GM18519 (cell line): ENCODE data around the gene SH3TC1.

Experiments used
- ATAC-seq: cut with Tn5 transposase; IDR thresholded peaks from one replicate; pipeline ENCODE4 v1.9.1; 2021; ENCODE audit warnings: mild to moderate bottlenecking, moderate library complexity; ENCODE audit not compliant: unreplicated experiment, low FRiP score

SH3TC1 gene

GRCh38 chr4:8211737-8212581, 12.9 kb downstream of the SH3TC1 start:
- no peak for ATAC-seq

DNA sequence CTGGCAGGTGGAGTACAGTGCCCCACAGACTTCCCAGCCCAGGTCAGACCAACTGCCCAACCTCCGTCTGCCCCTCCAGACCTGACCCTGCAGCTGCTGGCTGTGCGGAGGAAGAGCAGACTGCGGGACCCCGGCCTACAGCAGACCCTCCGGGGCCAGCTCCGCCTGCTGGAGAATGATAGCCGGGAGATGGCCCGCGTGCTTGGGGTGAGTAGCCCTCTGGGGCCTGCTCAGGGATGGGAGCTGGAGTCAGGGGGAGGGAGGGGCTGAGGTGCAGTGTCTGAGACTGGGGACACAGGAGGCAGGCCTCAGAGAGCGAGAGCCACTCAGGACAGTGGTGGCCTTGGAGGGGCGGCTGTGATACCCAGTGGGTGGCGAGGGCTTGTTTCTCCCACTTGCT, 13.5 kb downstream of the SH3TC1 start:
- no peak for ATAC-seq

DNA sequence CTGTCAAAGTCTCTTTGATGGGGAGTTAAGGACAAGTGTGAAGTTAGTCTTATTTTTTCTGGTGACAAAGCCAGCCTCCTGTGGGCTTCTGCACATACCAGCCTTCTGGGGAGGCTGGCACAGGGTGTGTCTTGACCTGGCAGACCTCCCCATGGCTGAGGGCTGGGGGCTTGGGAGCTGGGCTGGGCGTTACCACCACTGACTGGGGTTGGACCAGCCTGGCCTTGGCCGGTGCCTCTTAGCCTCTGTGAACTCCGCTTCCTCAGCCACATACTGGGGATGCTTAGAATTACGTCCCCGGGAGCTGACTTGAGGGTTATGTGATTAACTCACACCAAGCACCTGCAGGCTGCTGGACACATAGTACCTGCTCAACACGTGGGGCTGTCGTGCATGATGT, 14.0 kb downstream of the SH3TC1 start:
- ATAC-seq: no peak

- ATAC-seq: no peak
These were observed 15.0 kb downstream of the SH3TC1 start for GRCh38 chr4:8214136-8214535.

DNA sequence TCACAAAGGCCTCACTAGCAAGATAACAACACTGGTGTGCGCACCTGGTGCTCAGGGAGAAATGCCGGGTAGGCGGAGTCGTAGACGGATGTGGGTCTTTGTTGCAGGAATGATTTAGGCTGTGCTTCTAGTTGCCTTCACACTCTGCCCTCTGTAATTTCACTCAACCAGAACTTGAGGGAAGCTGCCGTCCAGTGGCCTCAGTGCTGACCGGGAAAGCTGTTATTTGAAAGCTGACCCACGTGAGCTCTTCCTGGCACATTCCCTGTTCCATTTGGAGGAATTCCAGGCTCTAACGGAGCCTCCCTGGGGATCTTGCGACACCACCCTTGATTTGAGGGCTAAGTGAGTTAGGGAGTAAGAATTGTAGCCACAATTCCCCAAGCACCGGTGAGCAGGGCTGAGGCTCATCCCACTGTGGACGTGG, 15.9 kb downstream of the SH3TC1 start:
- ATAC-seq: no peak

DNA sequence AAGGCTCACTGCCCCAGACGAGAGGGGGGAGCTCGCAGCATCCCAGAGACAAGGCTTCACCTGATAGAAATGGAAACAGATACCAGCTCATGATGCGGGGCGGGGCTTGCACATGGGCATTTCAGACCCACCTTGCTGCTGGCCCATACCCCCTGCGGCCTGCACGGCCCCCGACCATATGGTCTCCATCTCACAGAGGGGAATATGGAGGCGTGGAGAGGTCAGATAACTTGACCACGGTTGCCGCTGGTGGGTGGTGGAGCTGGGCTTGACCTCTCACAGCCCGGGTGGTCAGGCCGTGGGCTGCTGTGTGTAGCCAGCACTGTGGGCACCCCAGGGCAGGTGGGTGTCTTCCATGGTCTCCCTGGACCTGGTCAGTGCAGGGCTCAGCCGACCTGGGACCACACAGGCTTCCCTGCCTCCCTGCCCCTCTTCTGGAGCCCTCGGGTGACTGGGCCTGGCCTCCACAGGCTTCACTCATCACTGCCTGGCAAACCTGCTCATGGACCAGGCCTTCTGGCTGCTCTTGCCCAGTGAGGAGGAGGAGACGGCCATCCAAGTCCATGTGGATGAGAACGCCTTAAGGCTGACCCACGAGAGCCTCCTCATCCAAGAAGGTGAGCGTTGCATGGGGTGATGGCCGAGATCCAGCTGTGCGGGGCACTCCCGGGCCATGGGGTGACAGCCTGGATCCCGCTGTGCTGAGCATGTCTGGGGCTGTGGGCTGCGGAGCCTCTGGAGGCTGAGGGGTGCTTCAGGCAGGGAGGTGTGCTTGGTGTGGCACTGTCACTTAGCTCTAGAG, 16.8 kb downstream of the SH3TC1 start:
- no peak for ATAC-seq

DNA sequence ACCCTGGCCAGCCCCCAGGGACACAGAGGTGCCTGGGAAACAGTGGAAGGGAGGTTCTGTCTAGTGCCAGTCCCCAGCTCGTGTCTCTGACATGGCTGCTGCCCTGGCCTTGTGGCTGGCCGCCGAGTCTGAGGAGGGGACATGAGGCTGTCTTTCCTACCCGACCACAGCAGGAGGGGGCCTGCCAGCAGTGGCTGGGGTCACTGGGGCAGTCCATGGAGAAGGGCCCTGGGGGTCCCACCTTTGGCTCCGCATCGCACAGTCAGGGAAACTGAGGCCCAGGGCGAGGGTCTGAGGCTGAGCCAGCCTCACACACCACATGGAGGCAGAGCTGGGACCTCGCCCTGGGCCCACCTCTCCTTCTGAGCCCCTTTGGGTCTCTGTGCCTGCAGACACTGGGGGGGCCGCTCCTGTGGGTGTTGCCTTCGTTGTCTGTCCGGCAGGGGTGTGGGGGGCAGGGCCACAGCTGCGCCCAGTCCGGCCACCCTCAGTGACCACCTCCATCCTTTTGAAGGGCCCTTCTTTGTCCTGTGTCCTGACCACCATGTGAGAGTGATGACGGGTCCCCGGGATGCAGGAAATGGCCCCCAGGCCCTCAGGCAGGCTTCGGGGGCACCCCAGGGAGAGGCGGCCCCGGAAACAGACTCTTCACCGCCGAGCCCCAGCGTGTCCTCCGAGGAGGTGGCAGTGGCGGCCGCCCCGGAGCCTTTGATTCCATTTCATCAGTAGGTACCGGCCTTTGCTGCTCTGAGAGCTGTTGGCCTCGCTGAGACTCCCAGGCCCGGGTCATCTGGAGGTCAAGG, 17.6 kb downstream of the SH3TC1 start:
- no peak for ATAC-seq

GRCh38 chr4:8217246-8217511, 18.1 kb downstream of the SH3TC1 start:
- no peak for ATAC-seq

DNA sequence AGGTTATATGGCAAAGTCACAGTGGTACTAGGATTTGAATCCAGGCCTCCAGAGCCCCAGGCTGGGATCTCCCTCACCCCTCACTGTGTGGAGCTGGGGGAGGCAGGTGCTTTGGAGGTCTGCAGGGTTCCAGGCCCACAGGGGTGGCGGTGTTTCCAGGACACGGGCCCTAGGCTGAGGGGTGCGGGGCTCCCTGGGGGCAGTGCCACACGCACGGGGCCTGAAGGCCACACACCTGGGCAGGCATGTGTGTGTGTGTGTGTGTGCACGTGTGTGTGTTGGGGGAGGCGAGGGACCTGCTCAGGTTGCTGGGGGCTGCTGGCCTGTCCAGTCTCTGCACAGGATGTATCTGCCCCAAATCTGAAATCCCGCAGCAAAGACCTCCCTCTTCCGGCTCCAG, 18.8 kb downstream of the SH3TC1 start:
- no peak for ATAC-seq

- ATAC-seq: no peak
These were observed 19.4 kb downstream of the SH3TC1 start for GRCh38 chr4:8218371-8219031.

DNA sequence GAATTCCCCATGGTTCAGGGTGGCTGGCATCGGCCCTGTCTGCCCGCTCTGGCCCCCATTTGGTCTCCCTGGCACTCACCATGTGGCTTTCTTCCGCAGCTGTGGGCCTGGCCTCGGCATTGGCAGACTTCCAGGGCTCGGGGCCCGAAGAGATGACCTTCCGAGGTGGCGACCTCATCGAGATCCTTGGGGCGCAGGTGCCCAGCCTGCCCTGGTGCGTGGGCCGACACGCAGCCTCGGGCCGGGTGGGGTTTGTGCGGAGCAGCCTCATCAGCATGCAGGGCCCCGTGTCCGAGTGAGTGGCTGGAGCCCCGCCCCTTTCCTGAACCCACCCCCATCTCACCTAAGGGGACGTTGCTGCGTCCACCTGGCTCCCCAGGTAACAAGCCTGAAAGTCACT, 20.1 kb downstream of the SH3TC1 start:
- no peak for ATAC-seq

DNA sequence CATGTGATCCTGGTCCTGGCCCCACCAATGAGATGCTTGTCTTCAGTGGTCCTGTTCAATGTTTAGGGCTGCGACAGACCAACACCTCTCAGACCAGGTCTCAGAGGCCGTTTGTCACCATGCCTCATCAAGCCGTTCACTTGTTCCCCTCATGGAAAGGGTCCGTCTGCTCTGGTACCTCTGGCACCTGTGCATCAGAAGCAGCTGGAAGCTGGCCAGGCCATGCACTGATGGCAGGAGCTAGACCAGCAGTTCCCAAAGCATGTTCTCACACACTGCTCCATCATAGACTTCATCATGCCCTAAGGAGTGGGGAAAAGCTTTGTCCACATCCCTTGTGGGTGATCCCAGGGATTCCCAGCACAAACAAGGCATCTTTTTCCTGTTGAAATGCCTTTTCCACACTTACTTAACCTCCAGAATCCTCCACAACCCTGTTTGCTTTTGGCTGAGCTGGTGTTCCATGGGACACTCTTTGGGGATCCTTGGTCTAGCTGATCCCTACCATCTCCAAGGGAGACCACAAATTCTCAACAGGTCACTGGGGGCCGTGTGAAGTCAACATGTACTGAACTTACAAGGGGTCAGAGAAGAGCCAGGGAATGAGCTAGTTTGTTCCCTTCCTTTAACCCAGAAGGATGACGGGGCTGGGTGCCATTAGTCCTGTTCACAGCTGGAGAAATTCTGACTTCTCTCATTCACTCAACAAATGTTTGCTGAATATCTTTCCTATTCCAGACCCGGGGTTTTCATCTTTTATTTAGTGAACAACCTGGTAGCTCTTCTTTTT, 21.8 kb downstream of the SH3TC1 start:
- no peak for ATAC-seq

- no peak for ATAC-seq
These were observed 22.4 kb downstream of the SH3TC1 start for GRCh38 chr4:8221476-8221875.

DNA sequence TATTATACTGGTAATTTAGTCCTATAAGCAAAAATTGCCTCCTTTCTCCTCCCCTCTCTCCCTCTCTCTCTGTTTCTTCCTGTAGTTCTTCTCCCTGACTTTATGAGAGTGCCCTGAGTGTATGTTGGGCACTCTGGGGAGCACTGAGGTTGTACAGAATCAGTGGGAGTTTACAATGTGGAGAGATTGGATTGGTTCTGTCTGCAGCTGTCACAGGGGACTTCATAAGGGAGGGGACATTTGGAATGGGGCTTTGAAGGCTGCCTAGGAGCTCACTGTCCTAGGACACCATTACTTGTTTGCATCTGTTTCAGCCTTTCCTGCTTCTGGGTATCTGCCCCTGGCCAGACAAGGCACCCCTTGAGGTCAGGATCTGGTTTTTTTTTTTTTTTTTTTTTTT, 22.9 kb downstream of the SH3TC1 start:
- no peak for ATAC-seq

GRCh38 chr4:8222609-8223388, 23.7 kb downstream of the SH3TC1 start:
- ATAC-seq: no peak

GRCh38 chr4:8224267-8224974, 25.3 kb downstream of the SH3TC1 start:
- ATAC-seq: no peak

- ATAC-seq: no peak
These were observed 26.0 kb downstream of the SH3TC1 start for GRCh38 chr4:8224975-8225625.
